Choroid plexus epithelial cell (primary cell): ENCODE data around the gene KDM1B.

Source experiments
- DNase-seq: peaks from one replicate; pipeline ENCODE4 v3.0.0-alpha.2; 2010; ENCODE audit warnings: low read depth
- H3K4me3 ChIP-seq: 2 replicates; pipeline ENCODE4 v1.5.1; 2011; ENCODE audit warnings: low read depth, mild to moderate bottlenecking, control low read depth, low read length, moderate library complexity
- CTCF ChIP-seq: conservative IDR thresholded peaks from 2 replicates; pipeline ENCODE4 v1.5.1; 2011; ENCODE audit warnings: low read depth, mild to moderate bottlenecking, control low read depth, inconsistent platforms, low read length, moderate library complexity

KDM1B gene

GRCh38 chr6:18179770-18180356 lies 24.6 kb downstream of the KDM1B start:
- no peak for DNase-seq
- no peak for TF ChIP-seq CTCF
- H3K4me3 ChIP-seq: no peak overlapping the region

DNA sequence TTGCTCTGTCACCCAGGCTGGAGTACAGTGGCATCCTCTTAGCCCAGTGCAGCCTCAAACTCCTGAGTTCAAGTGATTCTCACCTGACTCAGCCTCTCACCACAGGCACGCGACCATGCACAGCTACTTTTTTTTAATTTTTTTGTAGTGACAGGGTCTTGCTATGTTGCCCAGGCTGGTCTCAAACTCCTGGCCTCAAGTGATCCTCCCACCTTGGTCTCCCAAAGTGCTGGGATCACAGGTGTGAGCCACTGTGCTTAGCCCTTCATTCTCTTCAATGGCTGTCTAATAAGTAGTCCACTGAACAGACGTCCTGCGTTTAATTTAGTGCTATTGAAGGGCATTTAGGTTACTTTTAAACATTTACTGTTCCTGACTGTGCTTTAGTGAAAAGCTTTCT lies 27.3 kb downstream of the KDM1B start:
- DNase-seq: no peak
- H3K4me3 ChIP-seq: no peak overlapping the region
- TF ChIP-seq CTCF: no peak

DNA sequence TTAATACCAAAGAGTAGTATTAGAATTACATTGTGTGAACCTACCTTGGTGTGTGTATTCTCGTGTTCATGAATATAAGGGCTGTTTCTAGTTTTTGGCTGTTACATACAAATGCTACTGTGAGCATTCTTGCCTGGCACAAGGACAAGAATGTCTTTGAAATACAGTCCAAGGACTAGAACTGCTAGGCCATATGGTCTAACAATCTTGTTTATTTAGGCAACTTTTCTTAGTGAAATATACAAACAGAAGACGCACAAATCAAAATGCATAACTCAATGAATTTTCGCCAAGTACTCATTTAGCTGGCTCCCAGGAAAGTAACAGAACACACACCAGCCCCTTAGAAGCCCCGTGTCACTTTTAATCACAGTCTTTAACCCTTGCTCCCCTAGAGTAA lies 28.5 kb downstream of the KDM1B start:
- peak; percentile 57 for DNase-seq

DNA sequence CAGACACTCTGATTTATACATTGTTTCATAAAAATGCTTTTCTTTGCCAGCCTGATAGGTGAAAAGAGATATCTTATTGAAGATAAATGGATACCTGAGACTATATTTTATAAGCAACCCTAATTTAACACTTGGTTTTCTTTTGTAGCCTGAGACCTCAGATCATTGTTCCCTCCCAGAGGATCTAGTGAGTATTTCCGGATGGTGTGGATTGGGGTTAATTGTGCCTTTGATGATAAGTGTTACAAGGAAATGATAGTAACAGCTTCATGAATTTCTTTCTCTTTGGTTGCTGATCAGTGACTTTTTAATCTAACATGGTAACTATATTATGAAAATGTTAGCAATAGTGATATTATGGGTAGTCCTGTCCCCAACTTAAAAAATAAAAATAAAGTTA lies 30.4 kb downstream of the KDM1B start:
- no peak overlapping the region for H3K4me3 ChIP-seq
- TF ChIP-seq CTCF: no peak
- no peak for DNase-seq

More for the DNA sequence above, 28.5 kb downstream of the KDM1B start:
- no peak overlapping the region for H3K4me3 ChIP-seq
- no peak for TF ChIP-seq CTCF

- TF ChIP-seq CTCF: no peak
- no peak overlapping the region for H3K4me3 ChIP-seq
- DNase-seq: peak; percentile 66
Measured at GRCh38 chr6:18186033-18186432, 30.8 kb downstream of the KDM1B start.

GRCh38 chr6:18186540-18187250 lies 31.5 kb downstream of the KDM1B start:
- DNase-seq: no peak
- H3K4me3 ChIP-seq: no peak overlapping the region
- no peak for TF ChIP-seq CTCF

- no peak for DNase-seq
- no peak overlapping the region for H3K4me3 ChIP-seq
- no peak for TF ChIP-seq CTCF
Measured at GRCh38 chr6:18187701-18188100, 32.5 kb downstream of the KDM1B start.
